ELF-1 (cell line): Measurements from ENCODE around the gene ABLIM2.
"Not testable (repeated sequence)": the region's sequence is repeated elsewhere in the genome, so short reads cannot be mapped to it uniquely, and the experiment has no call there.

Experiments used
- DNase-seq: peaks from one replicate; pipeline ENCODE4 v3.0.0-alpha.2; 2016; ENCODE audit warnings: low read depth, low spot score

ABLIM2 gene

GRCh38 chr4:7941111-7941964 is 217.3 kb downstream of the ABLIM2 start:
- DNase-seq, result peak; percentile 91

GRCh38 chr4:7939377-7940108 is 219.1 kb downstream of the ABLIM2 start, which contains the start of gene AFAP1:
TSS of gene AFAP1 (minus strand) at chr4:7939861. CDS start at chr4:7872078, 67,783 bp downstream.
- peak; percentile 90 for DNase-seq

- DNase-seq, result peak; percentile 56
Observed at GRCh38 chr4:7938609-7939376, 219.8 kb downstream of the ABLIM2 start.

- DNase-seq, result no peak
Observed at GRCh38 chr4:7938266-7938608, 220.4 kb downstream of the ABLIM2 start.

GRCh38 chr4:7937006-7937405 is 221.6 kb downstream of the ABLIM2 start:
- no peak for DNase-seq

- no peak for DNase-seq
Observed at GRCh38 chr4:7933651-7934510, 224.7 kb downstream of the ABLIM2 start.

- no peak for DNase-seq
Observed at GRCh38 chr4:7932287-7932686, 226.3 kb downstream of the ABLIM2 start.

GRCh38 chr4:7929118-7929951 is 229.3 kb downstream of the ABLIM2 start:
- DNase-seq, result peak; percentile 91

GRCh38 chr4:7928711-7929110 is 229.9 kb downstream of the ABLIM2 start:
- DNase-seq, result no peak

- no peak for DNase-seq
Observed at GRCh38 chr4:7926822-7927221, 231.8 kb downstream of the ABLIM2 start.

GRCh38 chr4:7924570-7924969 is 234.0 kb downstream of the ABLIM2 start:
- DNase-seq, result no peak

GRCh38 chr4:7924163-7924562 is 234.4 kb downstream of the ABLIM2 start:
- DNase-seq, result no peak

- no peak for DNase-seq
Observed at GRCh38 chr4:7922466-7922865, 236.1 kb downstream of the ABLIM2 start.

GRCh38 chr4:7918981-7919380 is 239.6 kb downstream of the ABLIM2 start:
- peak; percentile 52 for DNase-seq

GRCh38 chr4:7918187-7918586 is 240.4 kb downstream of the ABLIM2 start:
- not testable (repeated sequence) for DNase-seq

GRCh38 chr4:7917669-7918068 is 240.9 kb downstream of the ABLIM2 start:
- peak; percentile 69 for DNase-seq

- DNase-seq, result no peak
Observed at GRCh38 chr4:7915875-7916242, 242.8 kb downstream of the ABLIM2 start.
